ENCODE results near the gene SPATA13.
"Not testable (repeated sequence)": the region's sequence is repeated elsewhere in the genome, so short reads cannot be mapped to it uniquely, and the experiment has no call there.

Gene SPATA13

GRCh38 chr13:24192057-24192810, 31.7 kb downstream of the SPATA13 start:
- in situ Hi-C loops (cut with HindIII; ENCODE audit: low sequenced_read_pairs): no loop called here

- in situ Hi-C loops (cut with HindIII; ENCODE audit: low sequenced_read_pairs): no loop called here
Observed at GRCh38 chr13:24192811-24193162, 32.3 kb downstream of the SPATA13 start.

- in situ Hi-C loops (cut with HindIII; ENCODE audit: low sequenced_read_pairs): no loop called here
Observed at GRCh38 chr13:24194447-24194846, 33.9 kb downstream of the SPATA13 start.

GRCh38 chr13:24195626-24196025, 35.1 kb downstream of the SPATA13 start:
- in situ Hi-C loops (cut with HindIII; ENCODE audit: low sequenced_read_pairs): no loop called here

GRCh38 chr13:24196593-24197197, 36.2 kb downstream of the SPATA13 start:
- in situ Hi-C loops (cut with HindIII; ENCODE audit: low sequenced_read_pairs): no loop called here

- in situ Hi-C loops (cut with HindIII; ENCODE audit: low sequenced_read_pairs): no loop called here
Observed at GRCh38 chr13:24199016-24199415, 38.5 kb downstream of the SPATA13 start.

- in situ Hi-C loops (cut with HindIII; ENCODE audit: low sequenced_read_pairs): no loop called here
Observed at GRCh38 chr13:24202215-24202614, 41.7 kb downstream of the SPATA13 start.

- in situ Hi-C loops (cut with HindIII; ENCODE audit: low sequenced_read_pairs): no loop called here
Observed at GRCh38 chr13:24203273-24203672, 42.8 kb downstream of the SPATA13 start.

GRCh38 chr13:24203811-24204210, 43.3 kb downstream of the SPATA13 start:
- in situ Hi-C loops (cut with HindIII; ENCODE audit: low sequenced_read_pairs): no loop called here

GRCh38 chr13:24205076-24205475, 44.6 kb downstream of the SPATA13 start:
- in situ Hi-C loops (cut with HindIII; ENCODE audit: low sequenced_read_pairs): not testable (repeated sequence)

- in situ Hi-C loops (cut with HindIII; ENCODE audit: low sequenced_read_pairs): no loop called here
Observed at GRCh38 chr13:24207841-24208667, 47.5 kb downstream of the SPATA13 start.

- in situ Hi-C loops (cut with HindIII; ENCODE audit: low sequenced_read_pairs): no loop called here
Observed at GRCh38 chr13:24209138-24209537, 48.6 kb downstream of the SPATA13 start.

- in situ Hi-C loops (cut with HindIII; ENCODE audit: low sequenced_read_pairs): loop anchor here (5.0 kb wide), 1 partner anchor 80 kb away; no protein-coding TSS in a partner anchor
Observed at GRCh38 chr13:24212254-24212653, 51.7 kb downstream of the SPATA13 start.

- in situ Hi-C loops (cut with HindIII; ENCODE audit: low sequenced_read_pairs): loop anchor here (5.0 kb wide), 1 partner anchor 80 kb away; no protein-coding TSS in a partner anchor
Observed at GRCh38 chr13:24212674-24213073, 52.2 kb downstream of the SPATA13 start.

- in situ Hi-C loops (cut with HindIII; ENCODE audit: low sequenced_read_pairs): loop anchor here (5.0 kb wide), 1 partner anchor 82 kb away; no protein-coding TSS in a partner anchor
Observed at GRCh38 chr13:24213932-24214331, 53.4 kb downstream of the SPATA13 start.

- in situ Hi-C loops (cut with HindIII; ENCODE audit: low sequenced_read_pairs): loop anchor here (5.0 kb wide), 1 partner anchor 82 kb away; no protein-coding TSS in a partner anchor
Observed at GRCh38 chr13:24214528-24214927, 54.0 kb downstream of the SPATA13 start.

GRCh38 chr13:24215126-24215525, 54.6 kb downstream of the SPATA13 start:
- in situ Hi-C loops (cut with HindIII; ENCODE audit: low sequenced_read_pairs): no loop called here

- in situ Hi-C loops (cut with HindIII; ENCODE audit: low sequenced_read_pairs): no loop called here
Observed at GRCh38 chr13:24215732-24216131, 55.2 kb downstream of the SPATA13 start.

- in situ Hi-C loops (cut with HindIII; ENCODE audit: low sequenced_read_pairs): no loop called here
Observed at GRCh38 chr13:24216176-24216575, 55.7 kb downstream of the SPATA13 start.

GRCh38 chr13:24216779-24217178, 56.3 kb downstream of the SPATA13 start:
- in situ Hi-C loops (cut with HindIII; ENCODE audit: low sequenced_read_pairs): not testable (repeated sequence)

- in situ Hi-C loops (cut with HindIII; ENCODE audit: low sequenced_read_pairs): no loop called here
Observed at GRCh38 chr13:24217601-24218281, 57.2 kb downstream of the SPATA13 start.
